Upper lobe of left lung (tissue), 6 donors: ENCODE results near the gene MXI1. TPM values are rescaled to one million over a fixed set of nuclear protein-coding genes. Genes with fewer than 3 reads are reported as not detected.

Experiments used
- ATAC-seq, 2 donors: fragments of 200-7000 bp; cut with Tn5 transposase; one replicate each; pipeline ENCODE4 v1.9.1; 2022; ENCODE audit warnings: mild to moderate bottlenecking in 2 of 2, moderate library complexity in 2 of 2; ENCODE audit not compliant: low FRiP score in 2 of 2
- DNase-seq, 2 donors: peaks; one replicate each; pipeline ENCODE4 v3.0.0-alpha.2; 2019 to 2020
- H3K27ac ChIP-seq, 4 donors: fragments of 200-600 bp; sonication (generic); one replicate each; pipeline ENCODE4 v1.5.1; 2016 to 2019
- H3K27me3 ChIP-seq, 4 donors: fragments of 200-600 bp; sonication (generic); one replicate each; pipeline ENCODE4 v1.5.1; 2017 to 2019
- H3K36me3 ChIP-seq, 4 donors: fragments of 200-600 bp; sonication (generic); one replicate each; pipeline ENCODE4 v1.5.1; 2016 to 2019
- H3K4me1 ChIP-seq, 4 donors: fragments of 200-600 bp; sonication (generic); one replicate each; pipeline ENCODE4 v1.5.1; 2018 to 2019
- H3K4me3 ChIP-seq, 4 donors: fragments of 200-600 bp; sonication (generic); one replicate each; pipeline ENCODE4 v1.5.1; 2017 to 2019; ENCODE audit warnings: mild to moderate bottlenecking in 2 of 4, moderate library complexity in 1 of 4
- H3K9me3 ChIP-seq, 4 donors: fragments of 200-600 bp; sonication (generic); one replicate each; pipeline ENCODE4 v1.5.1; 2018 to 2019
- CTCF ChIP-seq, 6 experiments: fragments of 450-650 bp in 4 of 6; fragments of 200-600 bp in 2 of 6; sonication (generic) in 2 of 6; IDR thresholded peaks; one replicate each; pipeline ENCODE4 v1.5.1; 2016 to 2019; ENCODE audit warnings: antibody characterized with exemption in 6 of 6
- EP300 ChIP-seq, 4 donors: sonication (generic); formaldehyde crosslinking; IDR thresholded peaks; one replicate each; pipeline ENCODE4 v1.5.1; 2017; ENCODE audit warnings: antibody characterized with exemption in 4 of 4, control low read depth in 2 of 4
- POLR2A ChIP-seq, 4 donors: fragments of 450-650 bp; IDR thresholded peaks; one replicate each; pipeline ENCODE4 v1.5.1; 2016 to 2017; ENCODE audit warnings: antibody characterized with exemption in 4 of 4, mild to moderate bottlenecking in 2 of 4
- POLR2AphosphoS5 ChIP-seq, 2 donors: sonication (generic); formaldehyde crosslinking; IDR thresholded peaks; one replicate each; pipeline ENCODE4 v1.5.1; 2017; ENCODE audit warnings: antibody characterized with exemption in 2 of 2
- WGBS, 2 donors: methylation state at CpG; one replicate each; pipeline ENCODE4 v1.1.5; 2017 to 2018; 5-methylcytosine and 5-hydroxymethylcytosine counted together
- total RNA-seq, 6 donors: library from RNA; depleted of rRNA in 4 of 6; stranded (reverse); fragments of >200 nt in 4 of 6; gene quantifications; one replicate each; pipeline versions ENCODE4 v1.1.0 to v1.2.1, GENCODE V29; 2016 to 2021
- donor health status: DM: no; HTN: no; CAD: no; lungs with moderate emphysema.
- donor health status: DM: no; HTN: yes; CAD: no; lungs with severe emphysema.

Gene MXI1
- total RNA-seq, 6 donors from 2014 or later = 27.7 to 90.1 (median 45.2) TPM

GRCh38 chr10:110228066-110228465, 20.7 kb downstream of the MXI1 start:
- Histone ChIP-seq H3K27me3 (no peaks in the 10 kb centered on the region), H3K36me3 (peaks cover 0 to 19% (median 2%) of the 10 kb centered on the region in 4 donors), H3K4me3 (no peak overlapping the region), H3K4me1 (peaks cover 10 to 15% (median 11%) of the 10 kb centered on the region in 4 donors), H3K27ac (peak overlapping the region in 1 of 4 donors; percentile 87), H3K9me3 (no peaks in the 10 kb centered on the region)
- ATAC-seq = no peak
- TF ChIP-seq CTCF (IDR thresholded peaks at IDR 0.05) (no peak), POLR2AphosphoS5 (IDR thresholded peaks at IDR 0.05) (no peak), EP300 (IDR thresholded peaks at IDR 0.05) (no peak), POLR2A (IDR thresholded peaks at IDR 0.05) (no peak)
- 91 to 93% methylated on average over 10 of the region's 10 CpGs for WGBS, 2 donors
- no peak for DNase-seq

GRCh38 chr10:110229155-110229554, 21.8 kb downstream of the MXI1 start:
- Histone ChIP-seq H3K36me3 (peaks cover 0 to 19% (median 2%) of the 10 kb centered on the region in 4 donors), H3K27me3 (no peaks in the 10 kb centered on the region), H3K27ac (no peak overlapping the region), H3K9me3 (no peaks in the 10 kb centered on the region), H3K4me3 (no peak overlapping the region), H3K4me1 (peaks cover 10 to 15% (median 11%) of the 10 kb centered on the region in 4 donors)
- DNase-seq (no peak), ATAC-seq (no peak)
- TF ChIP-seq EP300 (IDR thresholded peaks at IDR 0.05) = no peak
- no peak for TF ChIP-seq CTCF (IDR thresholded peaks at IDR 0.05)
- no peak for TF ChIP-seq POLR2A (IDR thresholded peaks at IDR 0.05)
- no peak for TF ChIP-seq POLR2AphosphoS5 (IDR thresholded peaks at IDR 0.05)
- 95 to 97% methylated on average over 1 of the region's 1 CpG for WGBS, 2 donors

GRCh38 chr10:110233846-110234245, 26.4 kb downstream of the MXI1 start:
- no peaks in the 10 kb centered on the region for H3K4me1 ChIP-seq
- ATAC-seq (no peak), DNase-seq (no peak)
- TF ChIP-seq CTCF (IDR thresholded peaks at IDR 0.05) = no peak
- no peak for TF ChIP-seq POLR2AphosphoS5 (IDR thresholded peaks at IDR 0.05)
- no peak for TF ChIP-seq EP300 (IDR thresholded peaks at IDR 0.05)
- no peak for TF ChIP-seq POLR2A (IDR thresholded peaks at IDR 0.05)
- H3K4me3 ChIP-seq = no peak overlapping the region
- H3K9me3 ChIP-seq = no peaks in the 10 kb centered on the region
- 71 to 92% methylated on average over 1 of the region's 1 CpG for WGBS, 2 donors
- peaks cover 0 to 9% (median 0%) of the 10 kb centered on the region in 4 donors for H3K36me3 ChIP-seq
- H3K27ac ChIP-seq = no peak overlapping the region
- H3K27me3 ChIP-seq = no peaks in the 10 kb centered on the region

- Histone ChIP-seq H3K4me1 (peaks cover 0 to 4% (median 0%) of the 10 kb centered on the region in 4 donors), H3K9me3 (no peaks in the 10 kb centered on the region), H3K27me3 (no peaks in the 10 kb centered on the region), H3K4me3 (no peak overlapping the region), H3K27ac (no peak overlapping the region), H3K36me3 (no peaks in the 10 kb centered on the region)
- 95 to 100% methylated on average over 1 to 2 of the region's 2 CpGs for WGBS, 2 donors
- no peak for TF ChIP-seq CTCF (IDR thresholded peaks at IDR 0.05)
- no peak for TF ChIP-seq EP300 (IDR thresholded peaks at IDR 0.05)
- no peak for TF ChIP-seq POLR2AphosphoS5 (IDR thresholded peaks at IDR 0.05)
- no peak for TF ChIP-seq POLR2A (IDR thresholded peaks at IDR 0.05)
- ATAC-seq (no peak), DNase-seq (no peak)
Measured at GRCh38 chr10:110237894-110238480, 30.6 kb downstream of the MXI1 start.

- H3K4me1 ChIP-seq = peaks cover 0 to 4% (median 0%) of the 10 kb centered on the region in 4 donors
- no peaks in the 10 kb centered on the region for H3K27me3 ChIP-seq
- ATAC-seq = no peak
- no peaks in the 10 kb centered on the region for H3K9me3 ChIP-seq
- no peak overlapping the region for H3K27ac ChIP-seq
- no peak for DNase-seq
- no peak overlapping the region for H3K4me3 ChIP-seq
- TF ChIP-seq EP300 (IDR thresholded peaks at IDR 0.05) = no peak
- no peak for TF ChIP-seq CTCF (IDR thresholded peaks at IDR 0.05)
- H3K36me3 ChIP-seq = no peaks in the 10 kb centered on the region
Measured at GRCh38 chr10:110239892-110240291, 32.5 kb downstream of the MXI1 start.
